NCI-H446 treated with DMSO at 0.1 percent for 48 hours (cell line): ENCODE results near the gene FETUB.
"Not testable (repeated sequence)": the region's sequence is repeated elsewhere in the genome, so short reads cannot be mapped to it uniquely, and the experiment has no call there.

Experiments
- DNase-seq: peaks from one replicate; lab custom pipeline; 2025; lab: John Stamatoyannopoulos, UW

FETUB gene

GRCh38 chr3:186613637-186614265 lies 26.4 kb upstream of the FETUB start:
- DNase-seq, result no peak

- DNase-seq, result no peak
These were observed 26.0 kb upstream of the FETUB start for GRCh38 chr3:186614266-186614596.

- DNase-seq, result peak; percentile 57
These were observed 25.4 kb upstream of the FETUB start for GRCh38 chr3:186614597-186615483.

GRCh38 chr3:186616299-186616617 lies 23.9 kb upstream of the FETUB start:
- DNase-seq, result no peak

- peak; percentile 77 for DNase-seq
These were observed 22.9 kb upstream of the FETUB start for GRCh38 chr3:186617036-186617946.

GRCh38 chr3:186618318-186618938 lies 21.8 kb upstream of the FETUB start:
- no peak for DNase-seq

GRCh38 chr3:186619787-186620212 lies 20.4 kb upstream of the FETUB start:
- no peak for DNase-seq

- DNase-seq, result no peak
These were observed 19.7 kb upstream of the FETUB start for GRCh38 chr3:186620213-186621092.

- DNase-seq, result no peak
These were observed 18.1 kb upstream of the FETUB start for GRCh38 chr3:186621894-186622650.

GRCh38 chr3:186622651-186623310 lies 17.4 kb upstream of the FETUB start:
- DNase-seq, result no peak

GRCh38 chr3:186624598-186624997 lies 15.6 kb upstream of the FETUB start:
- no peak for DNase-seq

- DNase-seq, result no peak
These were observed 14.6 kb upstream of the FETUB start for GRCh38 chr3:186625600-186626042.

- no peak for DNase-seq
These were observed 13.8 kb upstream of the FETUB start for GRCh38 chr3:186626254-186626847.

- no peak for DNase-seq
These were observed 12.3 kb upstream of the FETUB start for GRCh38 chr3:186627852-186628414.

GRCh38 chr3:186628756-186629155 lies 11.4 kb upstream of the FETUB start:
- DNase-seq, result no peak

GRCh38 chr3:186630950-186631641 lies 9.1 kb upstream of the FETUB start:
- DNase-seq, result no peak

- DNase-seq, result no peak
These were observed 6.7 kb upstream of the FETUB start for GRCh38 chr3:186633481-186633880.

GRCh38 chr3:186634207-186634606 lies 6.0 kb upstream of the FETUB start:
- not testable (repeated sequence) for DNase-seq
